Fibroblast of skin of back (primary cell): ENCODE measurements around the gene TRAPPC1.

Experiments
- DNase-seq: peaks from one replicate; pipeline ENCODE4 v3.0.0-alpha.2; 2013

Gene TRAPPC1

DNA sequence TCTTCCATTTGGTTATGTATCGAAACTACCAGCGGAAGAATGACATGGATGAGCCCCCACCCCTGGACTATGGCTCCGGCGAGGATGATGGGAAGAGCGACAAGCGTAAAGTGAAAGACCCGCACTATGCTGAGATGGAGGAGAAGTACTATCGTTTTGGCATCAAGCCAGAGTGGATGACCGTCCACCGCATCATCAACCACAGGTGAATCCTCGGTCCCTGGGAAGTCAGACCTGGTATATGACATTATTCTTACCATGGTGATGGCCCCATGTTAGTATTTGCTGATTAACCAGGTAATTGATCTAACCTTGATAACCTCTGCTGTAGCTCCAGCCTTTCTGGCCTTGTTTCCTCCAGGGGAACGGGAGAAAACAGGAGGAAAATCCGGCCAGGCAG lies 34.7 kb downstream of the TRAPPC1 start:
- DNase-seq: no peak

- DNase-seq: no peak
Observed at GRCh38 chr17:7894866-7895265, 36.9 kb downstream of the TRAPPC1 start.

- no peak for DNase-seq
Observed at GRCh38 chr17:7894226-7894625, 37.5 kb downstream of the TRAPPC1 start.

- DNase-seq: no peak
Observed at GRCh38 chr17:7893187-7893880, 38.4 kb downstream of the TRAPPC1 start.

DNA sequence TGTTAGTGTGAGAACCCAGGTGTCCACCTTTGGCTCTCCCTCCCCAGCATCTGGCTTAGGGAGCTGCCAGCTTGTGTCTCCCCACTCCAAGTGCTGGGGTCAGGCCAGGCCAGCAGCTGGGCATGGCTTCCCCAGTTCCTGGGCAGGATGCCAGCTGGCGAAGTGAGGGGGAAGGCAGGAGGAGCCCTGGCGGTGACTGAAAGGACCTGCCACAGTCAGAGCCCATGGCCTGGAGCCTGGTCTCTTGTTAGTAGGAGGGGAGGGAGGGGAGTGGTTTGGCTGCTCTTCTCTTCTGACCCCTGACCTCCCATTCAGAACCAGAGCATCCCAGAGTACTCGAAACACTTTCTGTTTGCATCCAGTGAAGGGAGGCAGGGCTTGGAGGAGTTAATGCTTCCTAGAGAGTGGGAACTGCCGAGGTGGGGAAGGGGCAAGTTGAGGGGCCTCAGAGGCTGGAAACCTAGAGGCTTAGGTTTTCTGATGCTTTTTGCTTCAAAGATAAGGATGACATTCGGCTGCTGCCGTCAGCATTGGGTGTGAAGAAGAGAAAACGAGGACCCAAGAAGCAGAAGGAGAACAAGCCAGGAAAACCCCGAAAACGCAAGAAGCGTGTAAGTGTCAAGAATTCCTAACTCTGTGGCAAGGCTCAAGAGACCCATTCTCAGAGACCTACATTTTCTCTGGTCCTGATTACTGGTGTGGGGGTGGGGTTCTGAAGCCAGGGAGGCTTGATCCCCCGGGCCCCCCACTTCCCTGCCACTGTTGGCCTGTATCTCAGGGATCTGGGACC lies 42.4 kb downstream of the TRAPPC1 start:
- peak; percentile 93 for DNase-seq

DNA sequence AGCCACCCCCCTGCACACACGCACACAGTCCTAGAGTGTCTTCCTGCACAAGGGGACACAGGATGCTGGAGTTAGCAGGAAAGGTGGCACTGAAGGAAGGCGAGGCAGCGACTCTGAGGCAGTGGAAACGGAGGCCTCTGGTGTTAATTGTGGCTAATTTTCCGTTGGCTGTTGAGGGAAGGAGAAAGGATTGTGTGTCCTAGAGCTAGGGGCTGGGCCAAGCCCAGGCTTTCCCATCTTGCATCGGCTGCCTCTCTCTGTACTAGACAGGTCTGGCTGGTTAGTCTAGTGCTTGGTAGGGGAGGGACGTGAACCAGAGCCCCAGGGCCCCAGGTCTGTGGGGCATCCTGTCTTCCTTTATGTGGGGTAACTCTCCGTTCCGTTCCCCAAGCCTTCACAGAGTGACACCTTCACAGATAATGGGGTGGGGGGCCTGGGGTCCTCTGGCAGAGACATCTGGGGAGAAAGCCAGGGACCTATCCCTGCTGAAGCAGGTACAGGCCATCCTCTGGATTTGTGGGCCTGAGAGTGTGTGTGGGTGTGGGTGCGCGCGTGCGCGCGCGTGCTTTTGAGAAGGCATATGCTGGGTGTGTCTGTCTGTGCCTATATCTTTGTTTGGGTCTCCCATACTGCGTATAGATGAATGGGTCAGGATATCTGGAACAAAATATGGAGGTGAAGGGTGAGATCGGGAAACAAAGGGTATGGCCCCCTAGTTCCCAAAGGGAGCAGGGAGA lies 43.4 kb downstream of the TRAPPC1 start, which contains the start of gene CHD3:
Gene CHD3, plus strand, starts transcription at position 606 of the 737 bp plus-strand sequence. CDS start 212 bp downstream, outside the sequence.
- DNase-seq: peak; percentile 10

GRCh38 chr17:7887482-7888183 lies 44.1 kb downstream of the TRAPPC1 start:
- DNase-seq: peak; percentile 99

DNA sequence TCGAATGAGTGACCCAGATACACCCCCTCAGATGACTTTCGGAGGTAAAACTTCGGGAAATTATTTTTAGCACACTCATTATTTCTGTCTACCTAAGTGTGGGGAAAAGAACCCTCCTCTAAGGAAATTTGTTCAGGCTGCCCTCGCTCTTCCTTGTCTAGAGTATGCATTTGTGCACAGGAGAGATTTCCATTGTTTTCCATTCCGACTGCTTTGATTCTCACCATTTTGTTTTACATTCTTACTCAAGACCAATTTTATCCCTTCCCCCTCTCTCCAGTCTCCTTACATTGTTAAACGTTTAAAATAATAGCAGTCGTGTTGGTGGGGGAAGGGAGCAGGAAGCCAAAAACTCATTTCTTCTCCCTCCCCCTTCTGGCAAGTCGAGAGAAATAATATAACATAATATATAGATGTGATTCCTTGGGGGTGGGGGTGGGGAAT lies 44.7 kb downstream of the TRAPPC1 start:
- DNase-seq: no peak

GRCh38 chr17:7886227-7887037 lies 45.3 kb downstream of the TRAPPC1 start:
- peak; percentile 27 for DNase-seq

DNA sequence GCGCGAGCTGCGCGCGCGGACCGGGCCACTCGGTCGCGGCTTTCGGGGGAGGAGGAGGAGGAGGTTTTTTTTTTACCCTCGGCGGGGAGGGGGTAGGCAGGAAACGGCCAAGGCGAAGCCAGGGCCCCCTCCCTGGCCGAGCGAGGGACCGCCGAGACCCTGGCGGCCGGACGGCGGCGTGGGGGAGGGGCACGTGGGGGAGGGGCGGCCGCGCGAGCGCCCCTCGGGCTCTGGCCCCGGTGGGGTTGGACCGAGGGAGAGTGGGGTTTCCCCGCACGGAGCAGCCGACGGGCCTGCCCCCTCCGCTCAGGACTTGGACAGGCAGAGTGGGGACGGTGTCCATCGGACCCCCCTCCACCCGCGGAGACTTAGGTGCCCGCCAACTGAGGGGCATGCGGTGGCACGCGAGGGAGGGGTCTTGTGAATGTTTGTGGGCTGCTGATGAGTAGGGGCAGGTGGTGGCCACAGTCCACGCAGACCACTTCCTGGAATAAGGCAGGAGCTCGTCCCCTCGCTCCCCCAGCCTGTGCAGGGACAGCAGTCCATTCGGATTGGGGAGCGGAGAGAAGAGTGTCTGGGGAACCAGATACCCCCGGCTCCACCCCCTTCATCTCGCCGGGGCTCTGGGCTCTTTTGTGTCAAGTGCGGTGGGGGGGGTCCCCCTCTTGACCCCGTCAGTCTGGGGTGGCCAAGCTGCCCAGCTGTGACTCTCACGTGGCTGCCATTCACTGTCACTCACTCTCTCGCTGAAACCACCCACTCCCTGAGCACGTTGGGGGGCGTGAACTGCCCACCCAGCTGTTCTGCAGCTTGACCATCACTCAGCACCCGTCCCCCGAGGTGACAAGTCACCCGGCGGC lies 46.1 kb downstream of the TRAPPC1 start:
- DNase-seq: peak; percentile 63

- DNase-seq: peak; percentile 27
Observed at GRCh38 chr17:7884581-7885366, 47.0 kb downstream of the TRAPPC1 start.

DNA sequence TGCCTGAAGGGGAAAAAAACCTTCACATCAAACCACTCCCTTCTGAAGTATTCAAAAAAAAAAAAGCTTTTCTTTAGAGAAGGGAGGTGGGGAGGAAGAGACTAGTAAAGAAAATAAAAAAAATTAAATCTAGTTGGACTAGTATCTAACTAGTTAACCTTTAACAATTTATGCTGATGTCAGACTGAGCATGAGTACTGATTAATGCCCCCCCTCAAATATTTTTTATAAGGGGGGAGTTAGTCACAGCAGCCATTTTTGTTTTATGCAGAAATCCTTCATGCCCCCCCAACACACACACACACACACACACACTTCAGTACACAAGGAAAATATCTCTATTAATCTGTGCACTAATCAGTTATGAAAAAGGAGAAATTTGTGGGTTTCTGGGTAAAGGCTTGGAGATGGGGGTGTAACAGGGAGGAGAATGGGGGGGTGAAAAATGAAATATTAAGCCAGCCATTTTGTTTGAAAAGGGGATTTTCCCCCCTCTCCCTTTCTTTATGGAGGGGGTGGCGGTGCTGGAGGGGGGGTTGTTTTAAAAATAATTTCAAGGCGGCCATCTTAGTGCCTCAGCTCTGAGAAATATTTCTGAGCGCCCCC lies 47.9 kb downstream of the TRAPPC1 start:
- peak; percentile 53 for DNase-seq

DNA sequence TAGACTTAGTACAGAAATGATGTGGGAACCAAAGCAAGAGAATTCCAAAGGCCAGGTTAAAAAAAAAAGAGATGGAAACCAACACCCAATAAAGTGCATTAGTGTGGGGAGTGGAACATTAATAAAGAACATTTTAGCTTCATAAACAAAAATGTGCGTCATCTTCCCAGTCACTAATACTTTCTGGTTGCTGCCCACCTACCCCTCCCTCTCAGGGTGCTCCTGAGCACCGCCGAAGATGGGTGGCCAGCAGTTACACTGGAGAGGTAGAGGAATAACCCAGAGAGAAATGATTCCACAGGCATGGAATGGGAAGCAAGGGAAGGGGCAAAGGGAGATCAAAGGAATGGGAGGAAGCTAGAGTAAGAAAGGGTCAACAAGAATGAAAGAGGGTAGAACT lies 49.1 kb downstream of the TRAPPC1 start:
- DNase-seq: no peak

DNA sequence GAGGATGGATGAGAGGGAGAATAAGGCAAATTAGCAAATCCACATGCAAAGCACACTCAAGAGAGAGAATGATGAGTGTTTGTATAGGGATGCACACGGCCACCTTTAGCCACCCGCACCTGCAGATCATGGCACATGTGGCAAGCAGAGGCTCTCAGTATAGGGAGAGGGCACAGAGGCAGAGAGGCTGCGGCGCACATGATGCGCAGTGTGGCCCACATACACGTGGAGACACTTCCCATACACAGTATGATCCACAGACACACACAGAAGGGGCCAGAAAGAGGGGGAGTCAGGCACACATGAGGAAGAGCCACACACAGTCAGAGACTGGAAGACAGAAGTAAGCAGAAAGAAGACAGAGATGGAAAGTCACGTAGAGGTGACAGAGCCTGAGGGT lies 49.7 kb downstream of the TRAPPC1 start:
- DNase-seq: no peak

- DNase-seq: no peak
Observed at GRCh38 chr17:7881276-7882054, 50.3 kb downstream of the TRAPPC1 start.
